ENCODE data around the gene GRIN3A.
A peak's percentile ranks its signal among the peaks of the same experiment; 100 is the strongest.

DNA sequence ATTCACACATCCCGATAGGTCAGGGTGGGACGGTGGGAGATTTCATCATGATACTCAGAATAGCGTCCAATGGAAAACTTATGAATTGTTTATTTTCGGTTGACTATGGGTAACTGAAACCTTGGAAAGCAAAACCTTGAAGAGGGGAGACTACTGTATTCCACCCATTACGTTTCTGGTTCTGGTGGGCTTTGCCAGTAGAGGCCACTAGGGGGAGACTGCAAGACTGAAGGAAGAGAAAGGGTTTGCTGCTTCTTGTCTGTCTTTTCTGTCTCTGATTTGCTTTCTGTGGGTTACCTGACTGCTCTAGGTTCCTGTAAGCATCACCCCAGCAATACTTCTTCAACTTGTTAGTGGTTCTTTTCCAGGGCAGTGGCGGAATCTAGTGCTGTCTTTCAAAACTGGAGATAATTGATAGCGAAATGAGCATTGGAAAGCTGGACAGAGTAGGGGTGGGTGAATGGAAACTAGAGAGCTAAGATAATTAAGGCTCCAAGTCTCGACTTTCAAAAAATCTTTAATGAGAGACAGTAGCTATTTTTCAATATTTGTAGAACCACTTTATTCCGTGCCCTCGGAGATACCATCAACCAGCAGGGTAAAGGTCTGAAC lies 27.0 kb downstream of the GRIN3A start:
- TF ChIP-seq CTCF (IDR thresholded peaks at IDR 0.05): peak in 4 of 5 experiments; percentile 16 to 48 (median 26)
- no peak for TF ChIP-seq POLR2A (IDR thresholded peaks at IDR 0.05)
- no peak for TF ChIP-seq POLR2AphosphoS5 (IDR thresholded peaks at IDR 0.05)

All from transverse colon (tissue), 4 donors.